Measurements from ENCODE around the gene PCDHGA2.
"Not testable (repeated sequence)": the region's sequence is repeated elsewhere in the genome, so short reads cannot be mapped to it uniquely, and the experiment has no call there.

PCDHGA2 gene

GRCh38 chr5:141383345-141383744, 44.8 kb downstream of the PCDHGA2 start:
- Histone ChIP-seq H3K9ac (ENCODE audit: low read depth, low read length) (no peak overlapping the region), H3K36me3 (ENCODE audit: insufficient read depth, low read length) (no peaks in the 10 kb centered on the region), H3K4me1 (ENCODE audit: insufficient read depth, low read length) (no peaks in the 10 kb centered on the region), H3K9me3 (ENCODE audit: control insufficient read depth, insufficient read depth, low read length) (peaks cover under 1% of the 10 kb centered on the region)

DNA sequence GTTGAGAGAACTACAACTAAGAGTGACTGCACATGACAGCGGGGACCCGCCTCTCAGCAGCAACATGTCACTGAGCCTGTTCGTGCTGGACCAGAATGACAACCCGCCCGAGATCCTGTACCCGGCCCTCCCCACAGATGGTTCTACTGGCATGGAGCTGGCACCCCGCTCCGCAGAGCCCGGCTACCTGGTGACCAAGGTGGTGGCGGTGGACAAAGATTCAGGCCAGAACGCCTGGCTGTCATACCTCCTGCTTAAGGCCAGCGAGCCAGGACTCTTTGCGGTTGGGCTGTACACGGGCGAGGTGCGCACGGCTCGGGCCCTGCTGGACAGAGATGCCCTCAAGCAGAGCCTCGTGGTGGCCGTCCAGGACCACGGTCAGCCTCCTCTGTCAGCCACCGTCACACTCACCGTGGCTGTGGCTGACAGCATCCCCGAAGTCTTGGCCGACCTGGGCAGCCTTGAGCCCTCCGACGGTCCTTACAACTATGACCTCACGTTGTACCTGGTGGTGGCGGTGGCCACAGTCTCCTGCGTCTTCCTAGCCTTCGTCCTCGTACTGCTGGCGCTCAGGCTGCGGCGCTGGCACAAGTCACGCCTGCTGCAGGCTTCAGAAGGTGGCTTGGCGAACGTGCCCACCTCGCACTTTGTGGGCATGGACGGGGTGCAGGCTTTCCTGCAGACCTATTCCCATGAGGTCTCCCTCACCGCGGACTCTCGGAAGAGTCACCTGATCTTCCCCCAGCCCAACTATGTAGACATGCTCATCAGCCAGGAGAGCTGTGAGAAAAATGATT, 46.1 kb downstream of the PCDHGA2 start:
- H3K4me1 ChIP-seq (ENCODE audit: insufficient read depth, low read length) = no peaks in the 10 kb centered on the region
- no peaks in the 10 kb centered on the region; the same call in 1 of the 2 replicates for H3K36me3 ChIP-seq (ENCODE audit: insufficient read depth, low read length)
- no peak overlapping the region for H3K9ac ChIP-seq (ENCODE audit: low read depth, low read length)
- H3K9me3 ChIP-seq (ENCODE audit: control insufficient read depth, insufficient read depth, low read length) = peaks cover 7% of the 10 kb centered on the region

GRCh38 chr5:141387557-141388311, 49.2 kb downstream of the PCDHGA2 start, which contains the start of gene PCDHGB4:
PCDHGB4 (plus strand) TSS chr5:141387698; CDS start chr5:141387885, 187 bp downstream.
- Histone ChIP-seq H3K9ac (ENCODE audit: low read depth, low read length) (peak within 1 kb of the TSS; percentile 64; the same call in 1 of the 2 replicates), H3K9me3 (ENCODE audit: control insufficient read depth, insufficient read depth, low read length) (peaks cover 17% of the 10 kb centered on the region)
- not testable (repeated sequence) for H3K36me3 ChIP-seq (ENCODE audit: insufficient read depth, low read length); H3K4me1 ChIP-seq (ENCODE audit: insufficient read depth, low read length)

GRCh38 chr5:141388661-141389060, 50.1 kb downstream of the PCDHGA2 start:
- H3K4me1 ChIP-seq (ENCODE audit: insufficient read depth, low read length) = no peaks in the 10 kb centered on the region
- H3K9me3 ChIP-seq (ENCODE audit: control insufficient read depth, insufficient read depth, low read length) = peaks cover 26% of the 10 kb centered on the region
- peaks cover 3% of the 10 kb centered on the region for H3K36me3 ChIP-seq (ENCODE audit: insufficient read depth, low read length)
- no peak overlapping the region for H3K9ac ChIP-seq (ENCODE audit: low read depth, low read length)

GRCh38 chr5:141389153-141390042, 50.8 kb downstream of the PCDHGA2 start:
- H3K9me3 ChIP-seq (ENCODE audit: control insufficient read depth, insufficient read depth, low read length) = peaks cover 32% of the 10 kb centered on the region
- peaks cover 7% of the 10 kb centered on the region for H3K36me3 ChIP-seq (ENCODE audit: insufficient read depth, low read length)
- no peaks in the 10 kb centered on the region for H3K4me1 ChIP-seq (ENCODE audit: insufficient read depth, low read length)
- H3K9ac ChIP-seq (ENCODE audit: low read depth, low read length) = no peak overlapping the region

- Histone ChIP-seq H3K36me3 (ENCODE audit: insufficient read depth, low read length) (peaks cover 7% of the 10 kb centered on the region), H3K9ac (ENCODE audit: low read depth, low read length) (no peak within 1 kb of the TSS), H3K4me1 (ENCODE audit: insufficient read depth, low read length) (no peaks in the 10 kb centered on the region), H3K9me3 (ENCODE audit: control insufficient read depth, insufficient read depth, low read length) (peaks cover 41% of the 10 kb centered on the region)
Observed at GRCh38 chr5:141392429-141393198, 54.1 kb downstream of the PCDHGA2 start, which contains the start of gene PCDHGA8. PCDHGA8 (plus strand) TSS chr5:141392633; CDS start chr5:141392814, 181 bp downstream.
